ENCODE results near the gene ZBTB17. TPM values are rescaled to one million over a fixed set of nuclear protein-coding genes. Genes with fewer than 3 reads are reported as not detected.

The ZBTB17 gene
- total RNA-seq, 1 donor from 2014 or later = 24.1 TPM

- Histone ChIP-seq H3K36me3 (ENCODE audit: control insufficient read depth, insufficient read depth, low read length) (peaks cover 2% of the 10 kb centered on the region), H3K27me3 (ENCODE audit: control insufficient read depth, insufficient read depth, low read length) (no peaks in the 10 kb centered on the region), H3K4me3 (ENCODE audit: low read depth, low read length) (no peak overlapping the region)
- no peak for TF ChIP-seq CTCF (IDR thresholded peaks at IDR 0.05; ENCODE audit: insufficient read depth, low read length, poor library complexity, severe bottlenecking)
- no peak for DNase-seq (ENCODE audit: low read depth)
Measured at GRCh38 chr1:15973772-15974171, 2.1 kb downstream of the ZBTB17 start.

- no peak for TF ChIP-seq CTCF (IDR thresholded peaks at IDR 0.05; ENCODE audit: insufficient read depth, low read length, poor library complexity, severe bottlenecking)
Measured at GRCh38 chr1:15972409-15972808, 3.5 kb downstream of the ZBTB17 start.

GRCh38 chr1:15970911-15971310, 5.0 kb downstream of the ZBTB17 start:
- TF ChIP-seq CTCF (IDR thresholded peaks at IDR 0.05; ENCODE audit: insufficient read depth, low read length, poor library complexity, severe bottlenecking) = no peak
- H3K27me3 ChIP-seq (ENCODE audit: control insufficient read depth, insufficient read depth, low read length) = no peaks in the 10 kb centered on the region
- DNase-seq (ENCODE audit: low read depth) = no peak
- H3K36me3 ChIP-seq (ENCODE audit: control insufficient read depth, insufficient read depth, low read length) = peaks cover 2% of the 10 kb centered on the region
- H3K4me3 ChIP-seq (ENCODE audit: low read depth, low read length) = no peak overlapping the region

More at GRCh38 chr1:15972409-15972808, 3.5 kb downstream of the ZBTB17 start:
- DNase-seq (ENCODE audit: low read depth) = no peak
- peaks cover 2% of the 10 kb centered on the region for H3K36me3 ChIP-seq (ENCODE audit: control insufficient read depth, insufficient read depth, low read length)
- H3K4me3 ChIP-seq (ENCODE audit: low read depth, low read length) = no peak overlapping the region
- no peaks in the 10 kb centered on the region for H3K27me3 ChIP-seq (ENCODE audit: control insufficient read depth, insufficient read depth, low read length)

GRCh38 chr1:15969321-15969880, 6.5 kb downstream of the ZBTB17 start:
- H3K4me3 ChIP-seq (ENCODE audit: low read depth, low read length) = no peak overlapping the region
- no peaks in the 10 kb centered on the region for H3K27me3 ChIP-seq (ENCODE audit: control insufficient read depth, insufficient read depth, low read length)
- TF ChIP-seq CTCF (IDR thresholded peaks at IDR 0.05; ENCODE audit: insufficient read depth, low read length, poor library complexity, severe bottlenecking) = no peak
- no peak for DNase-seq (ENCODE audit: low read depth)
- peaks cover 2% of the 10 kb centered on the region for H3K36me3 ChIP-seq (ENCODE audit: control insufficient read depth, insufficient read depth, low read length)

- Histone ChIP-seq H3K36me3 (ENCODE audit: control insufficient read depth, insufficient read depth, low read length) (peaks cover 2% of the 10 kb centered on the region), H3K4me3 (ENCODE audit: low read depth, low read length) (no peak overlapping the region), H3K27me3 (ENCODE audit: control insufficient read depth, insufficient read depth, low read length) (no peaks in the 10 kb centered on the region)
- DNase-seq (ENCODE audit: low read depth) = no peak
- TF ChIP-seq CTCF (IDR thresholded peaks at IDR 0.05; ENCODE audit: insufficient read depth, low read length, poor library complexity, severe bottlenecking) = no peak
Measured at GRCh38 chr1:15968172-15968571, 7.7 kb downstream of the ZBTB17 start.

GRCh38 chr1:15966956-15967344, 9.0 kb downstream of the ZBTB17 start:
- no peak for TF ChIP-seq CTCF (IDR thresholded peaks at IDR 0.05; ENCODE audit: insufficient read depth, low read length, poor library complexity, severe bottlenecking)
- Histone ChIP-seq H3K36me3 (ENCODE audit: control insufficient read depth, insufficient read depth, low read length) (no peaks in the 10 kb centered on the region), H3K27me3 (ENCODE audit: control insufficient read depth, insufficient read depth, low read length) (no peaks in the 10 kb centered on the region), H3K4me3 (ENCODE audit: low read depth, low read length) (no peak overlapping the region)
- no peak for DNase-seq (ENCODE audit: low read depth)

Measured in kidney epithelial cell (primary cell).